Measurements from ENCODE around the gene PSG2. TPM values are rescaled to one million over a fixed set of nuclear protein-coding genes. Genes with fewer than 3 reads are reported as not detected.
"Not testable (repeated sequence)": the region's sequence is repeated elsewhere in the genome, so short reads cannot be mapped to it uniquely, and the experiment has no call there.

Gene PSG2
- total RNA-seq, 4 donors from 2014 or later, result not detected

DNA sequence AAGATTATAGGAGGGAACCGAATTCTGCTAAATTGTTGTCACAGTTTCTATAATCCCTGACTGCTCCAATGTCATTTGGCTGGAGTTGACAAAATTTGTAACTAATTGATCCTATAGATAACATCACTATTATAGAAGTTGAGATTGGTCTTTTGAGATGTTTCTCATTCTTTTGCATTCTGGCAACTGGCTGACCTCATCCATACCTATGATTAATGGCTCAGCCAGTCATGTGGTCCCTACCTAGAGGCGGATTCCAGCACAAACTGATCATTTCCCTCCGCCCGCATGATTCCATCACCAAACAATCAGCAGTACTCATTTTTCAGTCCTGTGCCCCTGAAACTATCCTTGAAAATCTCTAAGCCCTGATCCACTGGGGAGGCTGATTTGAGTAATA is 4.2 kb downstream of the PSG2 start:
- Histone ChIP-seq H3K9me3 (no peaks in the 10 kb centered on the region), H3K27me3 (no peaks in the 10 kb centered on the region), H3K4me1 (no peaks in the 10 kb centered on the region), H3K4me3 (no peak overlapping the region), H3K27ac (no peak overlapping the region), H3K36me3 (no peaks in the 10 kb centered on the region)
- DNase-seq, result no peak
- TF ChIP-seq POLR2A (IDR thresholded peaks at IDR 0.05) (no peak), CTCF (IDR thresholded peaks at IDR 0.05) (no peak)

DNA sequence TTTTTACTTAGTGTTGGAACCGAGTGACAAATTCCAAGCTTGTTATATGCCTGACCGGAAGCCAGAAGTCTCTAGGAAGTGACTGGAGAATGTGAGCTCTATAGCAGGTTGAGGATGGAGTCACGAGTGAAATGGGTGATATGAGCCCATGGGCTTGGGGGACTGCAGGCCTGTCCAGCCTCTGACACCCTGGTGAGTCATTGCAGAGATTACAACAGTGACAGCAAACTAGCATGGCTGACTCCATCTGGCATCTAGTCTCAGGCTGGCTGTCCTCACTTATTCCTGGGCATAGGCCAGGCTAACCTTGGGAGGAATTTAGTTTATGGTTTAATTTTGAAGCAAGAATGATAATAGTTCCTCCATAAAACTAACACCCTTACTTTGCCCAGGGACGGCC is 4.6 kb downstream of the PSG2 start:
- H3K27me3 ChIP-seq, DNase-seq, H3K36me3 ChIP-seq, H3K27ac ChIP-seq, H3K9me3 ChIP-seq, H3K4me1 ChIP-seq, H3K4me3 ChIP-seq: not testable (repeated sequence)

GRCh38 chr19:43062418-43062817 is 20.1 kb downstream of the PSG2 start:
- H3K4me1 ChIP-seq, H3K9me3 ChIP-seq, H3K27ac ChIP-seq, H3K27me3 ChIP-seq, H3K4me3 ChIP-seq, DNase-seq, H3K36me3 ChIP-seq: not testable (repeated sequence)

DNA sequence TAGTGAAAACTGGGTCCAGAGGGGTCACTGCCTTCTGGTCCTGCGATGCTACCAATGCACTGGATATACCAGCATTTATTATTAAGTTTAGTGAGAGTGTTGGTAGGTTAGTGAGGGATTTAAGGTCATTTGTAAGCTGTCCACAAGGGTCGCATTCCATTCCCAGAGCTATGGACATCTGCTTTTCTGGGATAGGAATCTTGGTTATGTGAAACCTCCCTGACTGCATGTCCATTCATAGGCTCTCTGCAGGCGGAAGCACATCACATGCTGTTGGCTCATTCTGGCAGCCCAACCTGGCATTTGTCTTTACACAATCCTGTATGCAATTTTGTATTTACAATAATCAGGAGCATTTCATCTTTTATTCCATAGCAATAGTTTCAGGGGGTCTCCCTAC is 21.2 kb downstream of the PSG2 start:
- H3K27ac ChIP-seq, H3K4me3 ChIP-seq, H3K4me1 ChIP-seq, DNase-seq, H3K27me3 ChIP-seq, H3K9me3 ChIP-seq, H3K36me3 ChIP-seq: not testable (repeated sequence)

GRCh38 chr19:43060254-43060653 is 22.2 kb downstream of the PSG2 start:
- not testable (repeated sequence) for H3K9me3 ChIP-seq, DNase-seq, H3K27ac ChIP-seq, H3K4me3 ChIP-seq, H3K4me1 ChIP-seq, H3K36me3 ChIP-seq, H3K27me3 ChIP-seq

DNA sequence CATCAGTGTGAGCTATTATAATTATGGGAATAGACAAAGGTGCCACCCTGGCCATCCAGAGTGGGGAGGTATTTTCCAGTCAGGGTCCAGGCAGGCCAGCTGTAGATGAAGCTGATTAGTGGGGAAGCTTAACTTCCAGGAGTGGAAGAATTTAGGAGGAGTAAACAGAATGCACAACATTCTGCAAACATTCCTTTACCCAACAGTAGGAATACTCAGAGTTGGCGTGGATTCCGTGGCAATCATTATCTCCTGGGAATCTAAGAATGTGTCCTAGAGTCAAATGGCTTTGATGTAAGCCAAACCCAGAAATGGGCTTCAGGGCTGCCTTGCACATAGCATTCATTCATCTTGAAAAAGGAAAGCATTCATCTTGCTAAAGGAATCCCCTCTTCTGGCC is 23.0 kb downstream of the PSG2 start:
- not testable (repeated sequence) for H3K4me3 ChIP-seq, H3K36me3 ChIP-seq, DNase-seq, H3K9me3 ChIP-seq, H3K27ac ChIP-seq, H3K27me3 ChIP-seq, H3K4me1 ChIP-seq

- H3K36me3 ChIP-seq, H3K27me3 ChIP-seq, H3K27ac ChIP-seq, H3K4me3 ChIP-seq, H3K9me3 ChIP-seq, DNase-seq, H3K4me1 ChIP-seq: not testable (repeated sequence)
Observed at GRCh38 chr19:43058440-43058839, 24.1 kb downstream of the PSG2 start.

- H3K9me3 ChIP-seq, H3K27ac ChIP-seq, H3K4me3 ChIP-seq, H3K4me1 ChIP-seq, DNase-seq, H3K36me3 ChIP-seq, H3K27me3 ChIP-seq: not testable (repeated sequence)
Observed at GRCh38 chr19:43047966-43048365, 34.5 kb downstream of the PSG2 start.

DNA sequence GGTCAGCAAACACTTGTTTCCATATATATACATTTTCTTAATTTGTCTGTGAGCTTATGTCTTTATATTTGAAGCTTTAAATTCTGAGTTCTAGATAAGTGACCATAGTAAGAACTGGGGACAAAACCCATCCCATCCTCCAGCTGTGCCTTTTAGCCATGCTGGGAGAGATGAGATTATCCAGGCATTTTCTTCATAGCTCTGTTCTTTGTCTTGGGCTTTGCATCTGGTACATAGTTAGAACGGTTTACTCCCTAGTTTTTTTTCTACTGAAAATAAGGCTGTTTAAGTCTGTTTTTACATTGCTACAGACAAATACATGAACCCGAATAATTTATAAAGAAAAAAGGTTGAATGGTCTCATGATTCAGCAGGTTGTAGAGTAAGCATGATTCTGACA is 35.9 kb downstream of the PSG2 start:
- H3K4me3 ChIP-seq, DNase-seq, H3K4me1 ChIP-seq, H3K27ac ChIP-seq, H3K36me3 ChIP-seq, H3K9me3 ChIP-seq, H3K27me3 ChIP-seq: not testable (repeated sequence)

DNA sequence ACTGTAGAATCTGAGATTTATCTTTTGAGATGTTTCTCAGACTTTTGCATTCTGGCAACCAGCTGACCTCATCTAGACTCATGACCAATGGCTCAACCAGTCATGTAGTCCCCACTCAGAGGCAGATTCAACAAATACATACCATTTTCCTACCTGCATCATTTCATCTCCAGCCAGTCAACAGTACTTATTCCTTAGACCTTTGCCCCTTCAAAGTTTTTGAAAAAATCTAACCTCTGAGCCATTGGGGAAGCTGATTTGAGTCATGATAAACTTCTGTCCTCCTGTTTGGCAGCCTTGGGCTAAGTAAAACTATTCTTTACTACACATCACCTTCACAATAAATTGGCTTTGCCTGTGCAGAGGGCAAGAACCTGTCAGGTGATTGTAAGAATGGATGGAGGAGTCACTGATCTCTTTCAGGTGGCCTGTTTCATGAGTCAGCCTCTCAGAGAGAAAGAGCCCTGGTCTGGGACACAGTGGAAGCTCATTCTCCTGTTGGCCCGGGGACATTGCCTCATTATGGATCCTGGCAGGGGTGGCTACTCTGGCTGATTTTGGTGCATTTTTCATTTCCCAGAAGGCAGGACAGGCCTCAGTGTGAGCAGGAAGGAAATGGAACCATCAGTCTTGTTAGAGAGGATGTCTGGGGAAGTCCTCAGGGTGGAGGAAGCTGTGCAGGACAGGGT is 38.9 kb downstream of the PSG2 start:
- H3K4me3 ChIP-seq, H3K27ac ChIP-seq, H3K36me3 ChIP-seq, H3K27me3 ChIP-seq, DNase-seq, H3K4me1 ChIP-seq, H3K9me3 ChIP-seq: not testable (repeated sequence)

DNA sequence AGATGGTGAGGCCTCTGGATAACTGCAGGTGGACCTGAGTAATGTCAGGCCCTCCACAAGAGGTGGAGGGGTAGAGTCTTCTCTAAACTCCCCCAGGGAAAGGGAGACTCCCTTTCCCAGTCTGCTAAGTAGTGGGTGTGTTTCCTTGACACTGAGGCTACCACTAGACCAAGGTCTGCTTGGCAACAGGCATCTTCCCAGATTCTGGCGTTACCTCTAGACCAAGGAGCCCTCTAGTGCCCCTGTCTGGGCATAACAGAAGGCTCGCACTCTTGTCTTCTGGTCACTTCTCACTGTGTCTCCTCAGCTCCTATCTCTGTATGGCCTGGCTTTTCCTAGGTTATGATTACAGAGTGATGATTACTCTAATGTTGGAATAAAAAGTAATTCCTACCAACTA is 50.9 kb downstream of the PSG2 start:
- H3K9me3 ChIP-seq, DNase-seq, H3K27me3 ChIP-seq, H3K4me3 ChIP-seq, H3K4me1 ChIP-seq, H3K27ac ChIP-seq, H3K36me3 ChIP-seq: not testable (repeated sequence)
